RCC 7860 (cell line): ENCODE measurements around the gene ABTB1.

Experiments
- DNase-seq: peaks from one replicate; pipeline ENCODE4 v3.0.0-alpha.2; 2015; ENCODE audit warnings: low spot score
- FAIRE-seq: peaks from 2 replicates; lab custom pipeline; 2012; peaks lifted over from hg19 to GRCh38; lab: Jason Lieb, UNC

Gene ABTB1

DNA sequence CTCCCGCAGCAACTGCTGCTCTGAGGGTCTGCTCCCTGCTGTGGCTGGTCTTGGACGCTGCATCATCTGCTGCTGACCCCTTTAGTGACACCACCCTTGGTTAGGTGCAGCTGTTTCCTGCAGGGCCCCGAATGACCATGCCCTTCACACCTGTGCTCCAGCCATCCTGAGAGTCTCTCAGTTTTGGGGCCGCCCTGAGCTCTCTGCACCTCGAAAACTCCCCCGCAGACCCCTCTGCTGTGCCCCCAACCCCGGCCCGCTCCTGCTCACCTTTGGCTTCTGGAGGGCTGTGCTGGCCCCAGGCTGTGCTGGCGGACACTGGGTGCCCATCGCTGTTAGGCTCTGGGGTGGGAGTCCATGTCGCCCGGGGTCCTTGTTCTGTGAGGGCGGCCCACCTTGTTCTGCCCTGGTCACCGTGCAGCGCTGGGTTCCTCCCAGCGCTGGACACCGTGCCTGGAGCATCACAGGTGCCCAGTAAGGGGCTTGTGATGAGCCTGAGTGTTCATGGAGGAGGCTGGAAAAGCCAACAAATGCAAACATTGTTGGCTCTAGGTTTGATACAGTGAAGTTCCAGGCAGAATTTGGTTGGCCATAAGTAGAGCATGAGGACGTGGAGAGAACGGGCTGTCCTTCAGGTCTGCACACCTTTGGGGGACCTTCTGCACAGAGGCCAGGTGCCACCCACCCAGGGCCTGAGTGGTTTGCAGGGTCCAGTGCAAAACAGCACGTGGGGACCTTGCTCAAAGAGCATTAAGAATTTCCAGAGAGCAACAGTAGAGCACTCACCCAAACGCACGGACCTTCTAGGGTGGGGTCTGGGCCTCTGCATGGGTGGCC lies 12.3 kb downstream of the ABTB1 start:
- FAIRE-seq, result no peak
- no peak for DNase-seq

- FAIRE-seq, result no peak
Measured at GRCh38 chr3:127685708-127686511, 13.2 kb downstream of the ABTB1 start.

DNA sequence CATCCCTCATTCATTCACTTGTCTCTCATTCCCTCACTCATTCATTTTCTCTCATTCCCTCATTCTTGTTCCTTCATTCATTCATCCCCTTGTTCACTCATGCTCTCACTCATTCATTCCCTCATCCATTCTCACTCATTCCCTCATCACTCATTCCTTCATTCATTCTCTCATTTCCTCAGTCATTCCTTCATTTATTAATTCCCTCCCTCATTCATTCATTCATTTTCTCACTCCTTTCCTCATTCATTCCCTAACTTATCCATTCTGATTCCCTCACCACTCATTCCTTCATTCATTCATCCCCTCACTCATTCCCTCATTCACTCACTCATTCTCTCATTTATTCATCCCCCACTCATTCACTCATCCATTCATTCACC lies 13.8 kb downstream of the ABTB1 start:
- no peak for FAIRE-seq
- DNase-seq, result no peak

More at GRCh38 chr3:127685708-127686511, 13.2 kb downstream of the ABTB1 start:
- DNase-seq, result no peak

- DNase-seq (no peak), FAIRE-seq (no peak)
Measured at GRCh38 chr3:127687228-127687737, 14.5 kb downstream of the ABTB1 start.

GRCh38 chr3:127688022-127688415 lies 15.3 kb downstream of the ABTB1 start:
- DNase-seq (no peak), FAIRE-seq (no peak)

- no peak for FAIRE-seq
- DNase-seq, result no peak
Measured at GRCh38 chr3:127688416-127689265, 15.9 kb downstream of the ABTB1 start.

- DNase-seq, result no peak
- no peak for FAIRE-seq
Measured at GRCh38 chr3:127689266-127689860, 16.6 kb downstream of the ABTB1 start.

GRCh38 chr3:127690106-127690505 lies 17.4 kb downstream of the ABTB1 start:
- no peak for FAIRE-seq

DNA sequence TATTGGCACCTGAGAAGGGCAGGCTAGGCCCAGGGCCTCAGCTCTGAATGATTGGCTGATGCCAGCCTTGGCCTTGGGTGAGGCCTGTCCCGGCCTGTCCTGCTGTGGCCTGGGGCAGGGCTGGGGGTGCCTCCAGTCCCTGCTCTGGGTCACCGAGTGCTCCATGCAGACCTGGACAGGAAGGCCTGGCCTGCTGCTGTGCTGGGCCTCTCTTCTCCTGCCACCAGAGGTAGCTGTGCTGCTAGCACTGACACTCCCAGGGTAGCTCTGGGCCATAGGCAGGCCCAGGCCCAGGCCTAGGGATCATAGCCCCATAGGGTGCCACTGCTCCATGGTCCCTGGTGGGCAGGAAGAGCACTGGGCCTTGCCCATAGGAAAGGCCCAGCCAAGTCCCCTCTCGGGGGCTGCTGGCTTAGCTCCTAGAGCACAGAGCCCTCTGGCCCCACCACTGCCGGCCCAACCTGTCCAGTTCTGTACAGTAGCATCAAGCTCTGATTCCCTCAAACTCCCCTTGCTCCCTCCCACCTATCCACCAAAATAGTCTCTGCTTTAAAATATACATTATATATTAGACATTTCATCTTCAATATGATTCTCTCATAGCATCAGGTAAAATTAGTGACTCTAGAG lies 18.2 kb downstream of the ABTB1 start:
- DNase-seq, result peak; percentile 30
- FAIRE-seq, result no peak

More at GRCh38 chr3:127690106-127690505, 17.4 kb downstream of the ABTB1 start:
- no peak for DNase-seq

DNA sequence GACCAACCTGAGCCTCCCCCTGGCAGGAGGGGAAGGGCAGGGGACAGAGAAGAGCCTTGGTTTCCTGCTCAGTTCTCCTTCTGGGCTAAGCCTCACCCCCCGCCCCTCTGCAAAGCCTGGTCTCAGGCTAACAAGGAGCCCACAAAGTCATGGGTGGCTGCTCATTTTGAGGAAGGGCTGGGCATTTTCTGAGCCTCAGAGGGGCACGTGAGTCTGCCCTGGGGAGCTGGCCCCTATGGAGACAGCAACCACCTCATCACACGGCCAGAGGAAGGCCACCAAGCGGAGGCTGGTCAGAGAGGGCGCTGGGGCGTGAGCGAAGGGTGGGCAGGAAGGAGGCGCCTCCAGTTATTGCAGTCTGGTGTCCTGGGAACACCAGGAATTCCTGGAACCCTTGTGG lies 18.7 kb downstream of the ABTB1 start:
- peak; percentile 36 for FAIRE-seq

DNA sequence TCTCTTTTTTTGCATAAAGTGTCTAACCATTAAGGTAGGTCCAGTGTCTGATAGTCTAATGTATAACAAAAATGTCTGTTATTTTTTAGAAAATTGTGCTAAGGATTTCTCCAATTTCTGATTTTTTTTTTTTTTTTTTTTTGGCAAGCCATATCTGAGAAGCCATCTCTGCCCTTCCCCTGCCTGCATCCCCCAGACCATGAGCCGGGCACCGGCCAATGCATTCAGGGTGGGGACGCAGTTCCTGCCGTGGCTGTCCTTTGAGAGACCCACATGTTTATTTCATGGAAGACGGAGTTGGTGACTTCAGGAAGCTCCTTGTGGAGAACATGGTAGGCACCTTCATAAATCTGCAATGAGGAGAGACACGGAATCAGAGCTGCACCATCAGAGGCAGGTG lies 19.2 kb downstream of the ABTB1 start:
- DNase-seq (no peak), FAIRE-seq (no peak)

More for the DNA sequence above, 18.7 kb downstream of the ABTB1 start:
- DNase-seq, result peak; percentile 61

- no peak for FAIRE-seq
- DNase-seq, result no peak
Measured at GRCh38 chr3:127692501-127693335, 20.0 kb downstream of the ABTB1 start.

DNA sequence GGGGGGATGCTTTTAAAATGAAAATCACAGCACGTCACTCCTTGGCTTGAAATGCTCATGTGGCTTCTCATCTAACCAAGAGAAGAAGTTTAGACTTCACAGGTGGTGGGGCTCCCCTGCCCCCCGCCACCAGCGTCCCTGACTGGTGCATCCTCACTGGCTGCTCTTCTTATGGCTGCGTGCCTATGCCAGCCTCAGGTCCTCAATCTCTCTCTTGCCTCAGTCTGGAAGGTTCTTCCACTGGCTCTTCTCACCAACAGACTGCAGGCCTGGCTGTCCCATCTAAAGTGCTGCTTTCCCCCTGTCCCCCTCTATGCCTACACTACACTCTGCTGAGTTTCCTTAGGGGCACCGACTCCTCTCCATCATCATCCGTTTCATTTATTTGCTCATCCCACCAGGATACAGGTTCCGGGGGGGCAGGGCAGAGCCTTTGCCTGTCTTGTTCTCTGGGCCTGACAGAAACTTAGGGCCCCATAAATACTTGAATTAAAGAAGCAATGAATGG lies 20.6 kb downstream of the ABTB1 start:
- no peak for DNase-seq
- no peak for FAIRE-seq

DNA sequence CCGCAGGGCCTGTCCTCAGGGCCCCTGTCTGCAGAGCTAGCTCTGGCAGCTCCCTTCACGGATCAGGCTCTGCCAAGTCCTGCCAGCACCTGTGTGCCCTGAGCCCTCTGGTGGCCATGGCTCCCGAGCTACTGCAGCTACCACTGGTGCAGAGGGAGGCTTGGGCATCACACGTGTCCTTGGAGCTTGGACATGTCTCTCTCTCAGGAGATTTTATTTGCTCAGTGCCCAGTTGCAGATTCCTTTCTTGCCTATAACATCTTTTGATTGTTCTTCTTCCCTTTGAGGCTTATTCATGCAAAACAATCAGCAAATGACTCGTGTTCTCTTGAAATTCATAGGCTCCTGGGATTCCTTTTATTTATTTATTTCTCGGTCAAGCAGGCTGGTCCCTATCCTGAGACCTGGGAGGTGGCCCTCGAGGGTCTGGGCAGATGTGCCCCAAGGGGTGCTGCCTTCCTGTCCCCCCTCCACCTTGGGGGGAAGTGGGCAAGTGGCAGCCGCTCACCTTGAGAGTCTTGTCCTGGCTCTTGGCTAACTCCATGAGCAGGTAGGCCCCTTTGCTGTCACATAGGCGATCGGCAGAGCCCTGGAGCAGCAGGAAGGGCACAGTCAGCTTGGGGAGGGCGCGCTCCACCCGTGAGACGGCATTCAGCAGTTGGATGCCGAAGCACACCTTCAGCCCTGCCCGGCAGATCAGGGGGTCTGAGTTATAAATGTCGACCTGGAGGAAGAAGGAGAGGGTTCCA lies 21.9 kb downstream of the ABTB1 start:
- peak; percentile 51 for DNase-seq
- no peak for FAIRE-seq

GRCh38 chr3:127697551-127698240 lies 24.9 kb downstream of the ABTB1 start:
- no peak for FAIRE-seq
- peak; percentile 39 for DNase-seq

DNA sequence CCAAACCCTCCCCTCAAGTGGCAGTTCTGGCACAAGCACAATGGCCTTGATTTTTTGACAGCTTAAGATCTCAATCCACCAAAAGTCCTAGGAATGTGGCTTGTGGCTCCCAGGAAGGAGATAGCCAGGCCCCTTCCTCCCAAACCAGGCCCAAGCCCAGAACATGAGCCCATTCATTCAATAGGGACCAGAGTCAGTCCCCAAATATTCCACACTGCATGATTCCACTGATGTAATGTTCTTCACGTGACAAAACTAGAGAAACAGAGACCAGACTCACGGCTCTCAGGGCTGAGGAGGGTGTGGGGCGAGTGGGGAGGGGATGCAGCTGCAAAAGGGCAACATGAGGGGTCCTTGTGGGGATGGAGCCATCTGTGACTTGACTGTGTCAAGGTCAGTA lies 25.5 kb downstream of the ABTB1 start:
- DNase-seq (no peak), FAIRE-seq (no peak)

- no peak for FAIRE-seq
- no peak for DNase-seq
Measured at GRCh38 chr3:127698691-127699415, 26.1 kb downstream of the ABTB1 start.
